SU-DHL-6 (cell line): ENCODE measurements around the gene PTPRN2.
"Not testable (repeated sequence)": the region's sequence is repeated elsewhere in the genome, so short reads cannot be mapped to it uniquely, and the experiment has no call there.

ENCODE experiments used
- H2AFZ ChIP-seq: fragments of 200-600 bp; sonication (generic); 2 replicates; pipeline ENCODE4 v1.6.1; 2014; ENCODE audit warnings: low read depth, mild to moderate bottlenecking, moderate library complexity, mixed read lengths, antibody characterized with exemption, low read length; ENCODE audit not compliant: severe bottlenecking
- H3F3A ChIP-seq: fragments of 200-600 bp; shearing (Covaris generic); 2 replicates; pipeline ENCODE4 v1.6.0; 2016; ENCODE audit warnings: antibody characterized with exemption, mild to moderate bottlenecking; ENCODE audit not compliant: insufficient read depth
- H3K27ac ChIP-seq: fragments of 200-600 bp; sonication (generic); 2 replicates; pipeline ENCODE4 v1.5.1; 2016; ENCODE audit warnings: low read depth, mild to moderate bottlenecking, low read length, moderate library complexity, mixed read lengths
- H3K27me3 ChIP-seq: fragments of 200-600 bp; sonication (generic), shearing (Covaris generic); 2 replicates; pipeline ENCODE4 v1.6.0; 2014; ENCODE audit warnings: mild to moderate bottlenecking, low read length
- H3K36me3 ChIP-seq: fragments of 200-600 bp; sonication (generic); 2 replicates; pipeline ENCODE4 v1.6.1; 2014; ENCODE audit warnings: mild to moderate bottlenecking, low read length, mixed read lengths
- H3K4me2 ChIP-seq: fragments of 300-600, 200-600 bp; shearing (Covaris generic), sonication (generic); 2 replicates; pipeline ENCODE4 v1.6.0; 2014; ENCODE audit warnings: low read length, low read depth, mild to moderate bottlenecking; ENCODE audit not compliant: poor library complexity, severe bottlenecking
- H3K4me3 ChIP-seq: fragments of 200-600 bp; sonication (generic); 2 replicates; pipeline ENCODE4 v1.5.1; 2014; ENCODE audit warnings: antibody characterized with exemption, low read length, mild to moderate bottlenecking, mixed read lengths; ENCODE audit not compliant: insufficient read depth, poor library complexity, severe bottlenecking
- H3K79me2 ChIP-seq: fragments of 200-600 bp; sonication (generic); 2 replicates; pipeline ENCODE4 v1.6.1; 2014; ENCODE audit warnings: mild to moderate bottlenecking, low read length, moderate library complexity; ENCODE audit not compliant: insufficient read depth
- H3K9ac ChIP-seq: fragments of 200-600 bp; sonication (generic); 2 replicates; pipeline ENCODE4 v1.7.0; 2014; ENCODE audit warnings: mild to moderate bottlenecking, low read length
- H3K9me2 ChIP-seq: fragments of 200-600 bp; sonication (generic); replicated peaks from 2 replicates; pipeline ENCODE4 v1.6.1; 2014; ENCODE audit warnings: low read length; ENCODE audit not compliant: insufficient read depth
- H3K9me3 ChIP-seq: fragments of 200-600 bp; sonication (generic); 2 replicates; pipeline ENCODE4 v1.6.1; 2014; ENCODE audit warnings: low read length, mixed read lengths; ENCODE audit not compliant: insufficient read depth
- H4K20me1 ChIP-seq: fragments of 200-600 bp; sonication (generic); 2 replicates; pipeline ENCODE4 v1.6.1; 2014; ENCODE audit warnings: low read depth, mild to moderate bottlenecking, antibody characterized with exemption, low read length, moderate library complexity, mixed read lengths
- CTCF ChIP-seq: fragments of 200-600 bp; sonication (generic); IDR thresholded peaks from one replicate; pipeline ENCODE4 v1.5.1; 2017; ENCODE audit warnings: antibody characterized with exemption, mild to moderate bottlenecking, low read length, moderate library complexity; ENCODE audit not compliant: insufficient read depth, poor library complexity, severe bottlenecking
- EZH2phosphoT487 ChIP-seq: fragments of 200-600 bp; sonication (generic), shearing (Covaris generic); conservative IDR thresholded peaks from 2 replicates; pipeline ENCODE4 v1.6.1; 2018; ENCODE audit warnings: mild to moderate bottlenecking, antibody characterized with exemption, low read length, moderate library complexity, mixed read lengths

The PTPRN2 gene

GRCh38 chr7:158037211-158037610 lies 550.4 kb downstream of the PTPRN2 start:
- no peak for TF ChIP-seq CTCF
- no peak overlapping the region for H3K9ac ChIP-seq
- H3K36me3 ChIP-seq = no peaks in the 10 kb centered on the region
- H3K79me2 ChIP-seq = no peaks in the 10 kb centered on the region
- no peaks in the 10 kb centered on the region for H4K20me1 ChIP-seq
- peaks cover 7% of the 10 kb centered on the region; the same call in 1 of the 2 replicates for H3K9me3 ChIP-seq
- H3F3A ChIP-seq = no peaks in the 10 kb centered on the region
- H3K4me2 ChIP-seq = no peak overlapping the region
- no peaks in the 10 kb centered on the region for H3K27me3 ChIP-seq
- H3K4me3 ChIP-seq = no peak overlapping the region
- H2AFZ ChIP-seq = no peak overlapping the region
- no peak overlapping the region for H3K27ac ChIP-seq
- no peaks in the 10 kb centered on the region for H3K9me2 ChIP-seq

- Histone ChIP-seq H3K4me2 (no peak overlapping the region), H3K27ac (no peak overlapping the region), H3K9ac (no peak overlapping the region), H2AFZ (no peak overlapping the region), H3K9me3 (peaks cover 7% of the 10 kb centered on the region; the same call in 1 of the 2 replicates), H3K4me3 (no peak overlapping the region), H3K79me2 (no peaks in the 10 kb centered on the region), H3K9me2 (no peaks in the 10 kb centered on the region), H3K36me3 (no peaks in the 10 kb centered on the region), H4K20me1 (no peaks in the 10 kb centered on the region), H3K27me3 (no peaks in the 10 kb centered on the region), H3F3A (no peaks in the 10 kb centered on the region)
- no peak for TF ChIP-seq EZH2phosphoT487
- no peak for TF ChIP-seq CTCF
These were observed 552.3 kb downstream of the PTPRN2 start for GRCh38 chr7:158035343-158035742.

- Histone ChIP-seq H3K9me3 (peaks cover 7% of the 10 kb centered on the region; the same call in 1 of the 2 replicates), H3K9ac (no peak overlapping the region), H3K4me3 (no peak overlapping the region), H3K36me3 (no peaks in the 10 kb centered on the region), H3K4me2 (no peak overlapping the region), H3K27me3 (no peaks in the 10 kb centered on the region), H2AFZ (no peak overlapping the region), H3K79me2 (no peaks in the 10 kb centered on the region), H3K9me2 (no peaks in the 10 kb centered on the region), H3F3A (no peaks in the 10 kb centered on the region), H4K20me1 (no peaks in the 10 kb centered on the region), H3K27ac (no peak overlapping the region)
- TF ChIP-seq EZH2phosphoT487 (no peak), CTCF (no peak)
These were observed 553.1 kb downstream of the PTPRN2 start for GRCh38 chr7:158034571-158034970.

- not testable (repeated sequence) for H3K27ac ChIP-seq, H3K79me2 ChIP-seq, H3K27me3 ChIP-seq, H3K9me2 ChIP-seq, H3K36me3 ChIP-seq, H3K4me2 ChIP-seq, H4K20me1 ChIP-seq, H3K9ac ChIP-seq, H2AFZ ChIP-seq, H3K4me3 ChIP-seq, H3F3A ChIP-seq, H3K9me3 ChIP-seq
These were observed 553.7 kb downstream of the PTPRN2 start for GRCh38 chr7:158033925-158034324.
